SK-N-SH (cell line): ENCODE results near the gene S100A10. TPM values are rescaled to one million over a fixed set of nuclear protein-coding genes. Genes with fewer than 3 reads are reported as not detected.
A peak's percentile ranks its signal among the peaks of the same experiment; 100 is the strongest.

Experiments used
- CTCF ChIA-PET: fragments of 300-600, 350-600 bp; formaldehyde crosslinking; extraction: SDS; loops from one replicate; lab custom pipeline; 2021; lab: Yijun Ruan, JAX
- POLR2A ChIA-PET: fragments of 350-600 bp; sonication (Branson Sonifier 250); formaldehyde crosslinking; extraction: SDS; loops from one replicate; lab custom pipeline; 2020; ENCODE audit warnings: antibody characterized with exemption, inconsistent platforms; lab: Yijun Ruan, JAX
- DNase-seq: peaks from one replicate; pipeline ENCODE4 v3.0.0; 2012
- H2AFZ ChIP-seq: fragments of 200-600 bp; sonication (generic); 2 replicates; pipeline ENCODE4 v1.8.1; 2016; ENCODE audit warnings: antibody characterized with exemption, mild to moderate bottlenecking, low read depth
- H3F3A ChIP-seq: fragments of 200-600 bp; sonication (generic); replicated peaks from 2 replicates; pipeline ENCODE3; 2016; ENCODE audit warnings: antibody characterized with exemption, mild to moderate bottlenecking; ENCODE audit not compliant: insufficient read depth
- H3K27ac ChIP-seq, 2 experiments: fragments of 200-500 bp in 1 of 2; fragments of 200-600 bp in 1 of 2; sonication (Bioruptor generic) in 1 of 2; sonication (generic), shearing (Covaris generic) in 1 of 2; 2 replicates each; pipeline versions ENCODE4 v1.5.1 to v1.6.1; 2014 to 2016; ENCODE audit warnings: low read depth in 2 of 2, inconsistent platforms in 1 of 2, low read length in 1 of 2, mild to moderate bottlenecking in 1 of 2, mixed read lengths in 1 of 2
- H3K27me3 ChIP-seq: fragments of 200-600 bp; sonication (generic), shearing (Covaris generic); 2 replicates; pipeline ENCODE4 v1.6.1; 2016; ENCODE audit warnings: mixed run types; ENCODE audit not compliant: insufficient read depth
- H3K36me3 ChIP-seq, 2 experiments: fragments of 200-500 bp in 1 of 2; fragments of 200-600 bp in 1 of 2; sonication (Bioruptor generic) in 1 of 2; sonication (generic) in 1 of 2; replicated peaks in 1 of 2; 2 replicates each; pipeline versions ENCODE3 to v1.5.1; 2014 to 2016; ENCODE audit warnings: low read length in 1 of 2, mild to moderate bottlenecking in 1 of 2; ENCODE audit not compliant: insufficient read depth in 2 of 2, control insufficient read depth in 1 of 2
- H3K4me1 ChIP-seq, 2 experiments: fragments of 200-500 bp in 1 of 2; fragments of 200-600 bp in 1 of 2; sonication (Bioruptor generic) in 1 of 2; sonication (generic), shearing (Covaris generic) in 1 of 2; 2 replicates each; pipeline versions ENCODE4 v1.5.1 to v1.6.1; 2014 to 2016; ENCODE audit warnings: low read depth in 1 of 2, low read length in 1 of 2, mixed run types in 1 of 2; ENCODE audit not compliant: insufficient read depth in 2 of 2, control insufficient read depth in 1 of 2
- H3K4me2 ChIP-seq: fragments of 200-600 bp; sonication (generic), shearing (Covaris generic); 2 replicates; pipeline ENCODE4 v1.6.1; 2017; ENCODE audit warnings: mixed run types
- H3K4me3 ChIP-seq, 2 experiments: fragments of 200-500 bp in 1 of 2; fragments of 200-600 bp in 1 of 2; sonication (Bioruptor generic) in 1 of 2; sonication (generic), shearing (Covaris generic) in 1 of 2; 2 replicates each; pipeline versions ENCODE4 v1.5.1 to v1.8.1; 2014 to 2016; ENCODE audit warnings: low read depth in 2 of 2, inconsistent platforms in 1 of 2, low read length in 1 of 2, mild to moderate bottlenecking in 1 of 2, mixed read lengths in 1 of 2, moderate library complexity in 1 of 2
- H3K79me2 ChIP-seq: fragments of 200-600 bp; sonication (generic); 2 replicates; pipeline ENCODE4 v1.8.1; 2017; ENCODE audit warnings: mild to moderate bottlenecking; ENCODE audit not compliant: insufficient read depth
- H3K9ac ChIP-seq: fragments of 200-600 bp; sonication (generic); 2 replicates; pipeline ENCODE4 v1.6.1; 2017; ENCODE audit warnings: mixed run types
- H3K9me2 ChIP-seq: fragments of 200-600 bp; sonication (generic); 2 replicates; pipeline ENCODE4 v1.6.1; 2017; ENCODE audit warnings: mixed run types
- H3K9me3 ChIP-seq: fragments of 200-600 bp; sonication (generic); 2 replicates; pipeline ENCODE4 v1.6.1; 2017; ENCODE audit warnings: mixed run types, mild to moderate bottlenecking, moderate library complexity
- H4K20me1 ChIP-seq: fragments of 200-600 bp; sonication (generic); 2 replicates; pipeline ENCODE4 v1.6.1; 2017; ENCODE audit warnings: mild to moderate bottlenecking, mixed run types; ENCODE audit not compliant: insufficient read depth
- CHD2 ChIP-seq: fragments of 150-350 bp; IDR thresholded peaks from 2 replicates; pipeline ENCODE4 v1.6.1; 2018; ENCODE audit warnings: low read length; ENCODE audit not compliant: partially characterized antibody
- ELF1 ChIP-seq: IDR thresholded peaks from 2 replicates; pipeline ENCODE4 v1.4.0; 2012
- EP300 ChIP-seq, 2 experiments: IDR thresholded peaks; 2 replicates each; pipeline versions ENCODE4 v1.4.0 to v1.6.1; 2012; ENCODE audit warnings: borderline replicate concordance in 1 of 2, low read depth in 1 of 2, low read length in 1 of 2
- EZH2phosphoT487 ChIP-seq: fragments of 200-600 bp; sonication (generic); IDR thresholded peaks from 2 replicates; pipeline ENCODE4 v1.6.1; 2017; ENCODE audit warnings: low read depth, mixed run types, mild to moderate bottlenecking, antibody characterized with exemption, moderate library complexity, borderline replicate concordance
- FOSL2 ChIP-seq: IDR thresholded peaks from 2 replicates; pipeline ENCODE4 v1.4.0; 2012; ENCODE audit warnings: low read depth, mild to moderate bottlenecking, moderate library complexity, borderline replicate concordance
- FOXM1 ChIP-seq: IDR thresholded peaks from 2 replicates; pipeline ENCODE4 v1.4.0; 2012; ENCODE audit warnings: low read depth, mild to moderate bottlenecking
- GABPA ChIP-seq: IDR thresholded peaks from 2 replicates; pipeline ENCODE4 v1.4.0; 2012; ENCODE audit warnings: low read depth, mild to moderate bottlenecking
- JUND ChIP-seq: IDR thresholded peaks from 2 replicates; pipeline ENCODE4 v1.4.0; 2012
- MAX ChIP-seq: IDR thresholded peaks from 2 replicates; pipeline ENCODE4 v1.4.0; 2012; ENCODE audit warnings: low read depth
- MEF2A ChIP-seq: IDR thresholded peaks from 2 replicates; pipeline ENCODE4 v1.4.0; 2012; ENCODE audit warnings: low read depth, borderline replicate concordance
- NFIC ChIP-seq: IDR thresholded peaks from 2 replicates; pipeline ENCODE4 v1.4.0; 2012; ENCODE audit warnings: borderline replicate concordance
- NRF1 ChIP-seq: IDR thresholded peaks from 2 replicates; pipeline ENCODE4 v1.6.1; 2012; ENCODE audit warnings: low read depth, mild to moderate bottlenecking, low read length
- RCOR1 ChIP-seq: fragments of 150-350 bp; IDR thresholded peaks from 2 replicates; pipeline ENCODE4 v1.6.1; 2017; ENCODE audit warnings: antibody characterized with exemption, low read length
- RFX5 ChIP-seq: IDR thresholded peaks from 2 replicates; pipeline ENCODE4 v1.6.1; 2012; ENCODE audit warnings: mild to moderate bottlenecking, improper control_type of control experiment, low read length
- SIN3A ChIP-seq: IDR thresholded peaks from 2 replicates; pipeline ENCODE4 v1.6.1; 2012; ENCODE audit warnings: low read depth, mild to moderate bottlenecking, low read length, moderate library complexity, borderline replicate concordance
- SMC3 ChIP-seq: IDR thresholded peaks from 2 replicates; pipeline ENCODE4 v1.6.1; 2012; ENCODE audit warnings: low read depth, low read length, improper control_type of control experiment
- TCF12 ChIP-seq: IDR thresholded peaks from 2 replicates; pipeline ENCODE4 v1.4.0; 2012
- USF1 ChIP-seq: IDR thresholded peaks from 2 replicates; pipeline ENCODE4 v1.4.0; 2012; ENCODE audit warnings: low read depth, borderline replicate concordance
- YY1 ChIP-seq: IDR thresholded peaks from 2 replicates; pipeline ENCODE4 v1.4.0; 2012; ENCODE audit warnings: low read depth, mild to moderate bottlenecking
- WGBS: methylation state at CpG from one replicate; pipeline ENCODE4 v1.1.6; 2017; ENCODE audit warnings: low lambda C conversion rate; 5-methylcytosine and 5-hydroxymethylcytosine counted together
- polyA plus RNA-seq, 3 experiments: library from polyadenylated mRNA; depleted of rRNA; stranded (reverse); fragments of >200 nt; gene quantifications; 2 replicates each; pipeline ENCODE4 v1.2.3, GENCODE V29; 2012
- TF ChIP-seq, protein P1 (sequence below): IDR thresholded peaks from 2 replicates; pipeline ENCODE4; 2012
- TF ChIP-seq, protein P2 (sequence below): IDR thresholded peaks from 2 replicates; pipeline ENCODE4 v1.6.1; 2012; ENCODE audit warnings: mild to moderate bottlenecking, low read depth, low read length, moderate library complexity
- TF ChIP-seq, protein P3 (sequence below): fragments of 200-600 bp; sonication (generic); IDR thresholded peaks from 2 replicates; pipeline ENCODE4 v1.6.1; 2017; ENCODE audit warnings: antibody characterized with exemption, mild to moderate bottlenecking, moderate library complexity

Gene S100A10
- polyA plus RNA-seq, 1 of the 3 experiments (the other 2 are of a cell fraction), result 161 TPM

DNA sequence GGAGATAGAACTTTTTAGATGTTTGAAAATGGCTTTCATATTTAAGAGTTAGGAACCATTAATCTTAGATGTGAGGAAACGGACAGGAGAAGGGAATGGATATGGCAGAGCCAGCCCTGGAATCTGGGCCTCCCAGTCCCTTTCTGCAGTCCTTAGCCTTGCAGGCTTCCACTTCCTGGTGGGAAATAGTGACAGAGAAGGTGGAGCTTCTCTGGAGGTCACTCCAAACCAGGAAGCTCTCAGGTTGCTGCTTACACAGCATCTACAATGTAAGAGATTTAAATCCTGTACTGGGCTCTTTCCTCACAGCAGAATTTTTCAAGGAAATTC lies 40.6 kb upstream of the S100A10 start:
- WGBS, result 17% methylated on average over 1 of the region's 1 CpG
- Histone ChIP-seq H4K20me1 (peaks cover 18% of the 10 kb centered on the region), H3K9me3 (no peaks in the 10 kb centered on the region), H3K4me2 (peak overlapping the region; percentile 88), H3K4me3 (peak overlapping the region; percentile 69 to 91; a peak in 3 of 4 replicates), H3K9ac (peak overlapping the region; percentile 99; the same call in 1 of the 2 replicates), H3K36me3 (peaks cover 30 to 39% of the 10 kb centered on the region in 2 experiments), H3K27ac (peak overlapping the region; percentile 93 to 94; a peak in 2 of 4 replicates), H3K4me1 (peaks cover 12 to 27% of the 10 kb centered on the region in 2 experiments; a peak in 2 of 4 replicates), H3K9me2 (no peaks in the 10 kb centered on the region), H3K79me2 (peaks cover 49% of the 10 kb centered on the region), H2AFZ (peak overlapping the region; percentile 25; the same call in 1 of the 2 replicates), H3F3A (peaks cover 60% of the 10 kb centered on the region), H3K27me3 (peaks cover 6% of the 10 kb centered on the region; the same call in 1 of the 2 replicates)
- POLR2A ChIA-PET, result no interaction called here
- DNase-seq, result no peak
- TF ChIP-seq CHD2 (no peak), ELF1 (peak; percentile 58; the same call in 1 of the 2 replicates), MEF2A (0 out of 2 replicates have a peak, but pooled peaks have one; percentile 1)
- CTCF ChIA-PET, result interaction anchor here (0.7 to 2.8 kb wide), 11 partner anchors 10 to 424 kb away, joined by 3 to 13 read pairs (median 4); no protein-coding TSS in a partner anchor

- Histone ChIP-seq H3K36me3 (peaks cover 30 to 38% of the 10 kb centered on the region in 2 experiments), H3K9me3 (no peaks in the 10 kb centered on the region), H3K9me2 (no peaks in the 10 kb centered on the region), H3K4me3 (no peak overlapping the region), H3K79me2 (peaks cover 26% of the 10 kb centered on the region), H3K9ac (no peak overlapping the region), H3K4me1 (peaks cover 12 to 26% of the 10 kb centered on the region in 2 experiments; a peak in 2 of 4 replicates), H2AFZ (no peak overlapping the region), H4K20me1 (peaks cover 18% of the 10 kb centered on the region), H3K27ac (peak overlapping the region in 1 of 2 experiments; percentile 40; a peak in 2 of 4 replicates), H3K4me2 (no peak overlapping the region)
- CTCF ChIA-PET, result interaction anchor here (1.7 kb wide), 1 partner anchor 28 kb away, joined by 6 read pairs; no protein-coding TSS in a partner anchor
- POLR2A ChIA-PET, result no interaction called here
- DNase-seq, result no peak
- 45% methylated on average over 4 of the region's 4 CpGs for WGBS
- no peak for TF ChIP-seq JUND
- TF ChIP-seq SMC3, result no peak
- TF ChIP-seq, protein P1, sequence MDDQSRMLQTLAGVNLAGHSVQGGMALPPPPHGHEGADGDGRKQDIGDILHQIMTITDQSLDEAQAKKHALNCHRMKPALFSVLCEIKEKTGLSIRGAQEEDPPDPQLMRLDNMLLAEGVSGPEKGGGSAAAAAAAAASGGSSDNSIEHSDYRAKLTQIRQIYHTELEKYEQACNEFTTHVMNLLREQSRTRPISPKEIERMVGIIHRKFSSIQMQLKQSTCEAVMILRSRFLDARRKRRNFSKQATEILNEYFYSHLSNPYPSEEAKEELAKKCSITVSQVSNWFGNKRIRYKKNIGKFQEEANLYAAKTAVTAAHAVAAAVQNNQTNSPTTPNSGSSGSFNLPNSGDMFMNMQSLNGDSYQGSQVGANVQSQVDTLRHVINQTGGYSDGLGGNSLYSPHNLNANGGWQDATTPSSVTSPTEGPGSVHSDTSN, result no peak
- no peak for TF ChIP-seq NRF1
- TF ChIP-seq, protein P2, sequence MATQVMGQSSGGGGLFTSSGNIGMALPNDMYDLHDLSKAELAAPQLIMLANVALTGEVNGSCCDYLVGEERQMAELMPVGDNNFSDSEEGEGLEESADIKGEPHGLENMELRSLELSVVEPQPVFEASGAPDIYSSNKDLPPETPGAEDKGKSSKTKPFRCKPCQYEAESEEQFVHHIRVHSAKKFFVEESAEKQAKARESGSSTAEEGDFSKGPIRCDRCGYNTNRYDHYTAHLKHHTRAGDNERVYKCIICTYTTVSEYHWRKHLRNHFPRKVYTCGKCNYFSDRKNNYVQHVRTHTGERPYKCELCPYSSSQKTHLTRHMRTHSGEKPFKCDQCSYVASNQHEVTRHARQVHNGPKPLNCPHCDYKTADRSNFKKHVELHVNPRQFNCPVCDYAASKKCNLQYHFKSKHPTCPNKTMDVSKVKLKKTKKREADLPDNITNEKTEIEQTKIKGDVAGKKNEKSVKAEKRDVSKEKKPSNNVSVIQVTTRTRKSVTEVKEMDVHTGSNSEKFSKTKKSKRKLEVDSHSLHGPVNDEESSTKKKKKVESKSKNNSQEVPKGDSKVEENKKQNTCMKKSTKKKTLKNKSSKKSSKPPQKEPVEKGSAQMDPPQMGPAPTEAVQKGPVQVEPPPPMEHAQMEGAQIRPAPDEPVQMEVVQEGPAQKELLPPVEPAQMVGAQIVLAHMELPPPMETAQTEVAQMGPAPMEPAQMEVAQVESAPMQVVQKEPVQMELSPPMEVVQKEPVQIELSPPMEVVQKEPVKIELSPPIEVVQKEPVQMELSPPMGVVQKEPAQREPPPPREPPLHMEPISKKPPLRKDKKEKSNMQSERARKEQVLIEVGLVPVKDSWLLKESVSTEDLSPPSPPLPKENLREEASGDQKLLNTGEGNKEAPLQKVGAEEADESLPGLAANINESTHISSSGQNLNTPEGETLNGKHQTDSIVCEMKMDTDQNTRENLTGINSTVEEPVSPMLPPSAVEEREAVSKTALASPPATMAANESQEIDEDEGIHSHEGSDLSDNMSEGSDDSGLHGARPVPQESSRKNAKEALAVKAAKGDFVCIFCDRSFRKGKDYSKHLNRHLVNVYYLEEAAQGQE, result no peak
- TF ChIP-seq RCOR1, result no peak
- TF ChIP-seq FOXM1, result no peak
- no peak for TF ChIP-seq EZH2phosphoT487
- TF ChIP-seq TCF12, result no peak
- no peak for TF ChIP-seq FOSL2
- TF ChIP-seq USF1, result no peak
- TF ChIP-seq, protein P3, sequence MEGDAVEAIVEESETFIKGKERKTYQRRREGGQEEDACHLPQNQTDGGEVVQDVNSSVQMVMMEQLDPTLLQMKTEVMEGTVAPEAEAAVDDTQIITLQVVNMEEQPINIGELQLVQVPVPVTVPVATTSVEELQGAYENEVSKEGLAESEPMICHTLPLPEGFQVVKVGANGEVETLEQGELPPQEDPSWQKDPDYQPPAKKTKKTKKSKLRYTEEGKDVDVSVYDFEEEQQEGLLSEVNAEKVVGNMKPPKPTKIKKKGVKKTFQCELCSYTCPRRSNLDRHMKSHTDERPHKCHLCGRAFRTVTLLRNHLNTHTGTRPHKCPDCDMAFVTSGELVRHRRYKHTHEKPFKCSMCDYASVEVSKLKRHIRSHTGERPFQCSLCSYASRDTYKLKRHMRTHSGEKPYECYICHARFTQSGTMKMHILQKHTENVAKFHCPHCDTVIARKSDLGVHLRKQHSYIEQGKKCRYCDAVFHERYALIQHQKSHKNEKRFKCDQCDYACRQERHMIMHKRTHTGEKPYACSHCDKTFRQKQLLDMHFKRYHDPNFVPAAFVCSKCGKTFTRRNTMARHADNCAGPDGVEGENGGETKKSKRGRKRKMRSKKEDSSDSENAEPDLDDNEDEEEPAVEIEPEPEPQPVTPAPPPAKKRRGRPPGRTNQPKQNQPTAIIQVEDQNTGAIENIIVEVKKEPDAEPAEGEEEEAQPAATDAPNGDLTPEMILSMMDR, result no peak
- TF ChIP-seq EP300 (IDR thresholded peaks at IDR 0.05; ENCODE audit: borderline replicate concordance in 1 of 2, low read depth in 1 of 2, low read length in 1 of 2), result no peak
- TF ChIP-seq RFX5, result no peak
- TF ChIP-seq GABPA, result no peak
- no peak for TF ChIP-seq NFIC
- TF ChIP-seq MAX, result no peak
- TF ChIP-seq YY1, result no peak
- no peak for TF ChIP-seq SIN3A
- TF ChIP-seq, all 33 proteins: peak for 0
- peaks cover 55% of the 10 kb centered on the region for H3F3A ChIP-seq
- peaks cover 4% of the 10 kb centered on the region; the same call in 1 of the 2 replicates for H3K27me3 ChIP-seq
These were observed 36.2 kb upstream of the S100A10 start for GRCh38 chr1:152029929-152030211.
